GM12891 (cell line): Measurements from ENCODE around the gene SYNPO.

Experiments used
- POLR2A ChIP-seq: IDR thresholded peaks from 2 replicates; pipeline ENCODE4 v1.6.1; 2011; ENCODE audit warnings: low read depth, low read length, control low read depth
- TAF1 ChIP-seq: IDR thresholded peaks from 2 replicates; pipeline ENCODE4 v1.6.1; 2011; ENCODE audit warnings: low read depth, low read length, control low read depth

DNA sequence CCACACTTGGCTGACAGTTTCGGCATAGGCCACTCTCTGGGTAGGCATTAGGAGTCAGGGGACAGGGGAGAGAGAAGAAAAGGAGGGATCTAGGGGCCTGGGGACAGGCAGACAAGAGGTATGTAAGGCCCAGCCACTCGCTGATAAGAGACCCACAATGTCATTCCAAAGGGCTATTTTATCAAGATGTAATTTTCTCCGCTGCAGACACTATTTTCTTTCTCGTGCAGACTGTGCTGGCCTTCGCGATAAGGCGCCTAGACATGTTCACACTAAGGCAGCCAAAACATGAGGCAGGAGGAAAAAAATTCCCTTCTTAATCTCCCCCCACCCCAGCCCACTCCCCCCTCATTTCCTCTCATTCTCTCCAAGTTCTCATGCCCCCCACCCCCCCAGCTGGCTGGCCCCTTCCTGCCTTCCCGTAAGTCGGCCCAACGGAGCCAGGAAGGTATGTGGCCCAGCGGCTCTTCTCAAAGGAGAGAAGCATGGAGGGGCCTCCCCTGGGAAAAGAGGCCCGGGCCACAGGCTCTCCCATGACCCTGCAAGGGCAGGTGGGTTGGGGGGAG, 44.9 kb upstream of the SYNPO start:
- TF ChIP-seq POLR2A: no peak
- TF ChIP-seq TAF1: no peak
